ENCODE data around the gene HEBP2. TPM values are rescaled to one million over a fixed set of nuclear protein-coding genes. Genes with fewer than 3 reads are reported as not detected.

HEBP2 gene, protein sequence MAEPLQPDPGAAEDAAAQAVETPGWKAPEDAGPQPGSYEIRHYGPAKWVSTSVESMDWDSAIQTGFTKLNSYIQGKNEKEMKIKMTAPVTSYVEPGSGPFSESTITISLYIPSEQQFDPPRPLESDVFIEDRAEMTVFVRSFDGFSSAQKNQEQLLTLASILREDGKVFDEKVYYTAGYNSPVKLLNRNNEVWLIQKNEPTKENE
- total RNA-seq: 21.7 and 23.1 TPM in 2 replicates

GRCh38 chr6:138403801-138404665 lies at the start of gene HEBP2:
TSS of gene HEBP2 (plus strand) at chr6:138404223. CDS start at chr6:138404496, 273 bp downstream.

GRCh38 chr6:138377844-138378243 lies 26.2 kb upstream of the HEBP2 start, which contains the start of gene SMIM28:
TSS of gene SMIM28 (plus strand) at chr6:138377905. CDS start at chr6:138378073, 168 bp downstream.

Other genes with a start within 250 kb of the HEBP2 start
- 1.7 and 4.8 TPM in 2 replicates for gene ARFGEF3, start 242.3 kb upstream of the HEBP2 start, total RNA-seq
- gene PBOV1, start 185.7 kb upstream of the HEBP2 start, total RNA-seq: not detected in 2 replicates
- not detected in 2 replicates for gene SMIM28, start 26.3 kb upstream of the HEBP2 start, total RNA-seq
- 16.1 and 21.8 TPM in 2 replicates for gene NHSL1, start 95.3 kb downstream of the HEBP2 start, total RNA-seq